SK-N-SH (cell line): Measurements from ENCODE around the gene ZNF296. TPM values are rescaled to one million over a fixed set of nuclear protein-coding genes. Genes with fewer than 3 reads are reported as not detected.

Source experiments
- CTCF ChIA-PET: fragments of 300-600, 350-600 bp; formaldehyde crosslinking; extraction: SDS; loops from one replicate; lab custom pipeline; 2021; lab: Yijun Ruan, JAX
- POLR2A ChIA-PET: fragments of 350-600 bp; sonication (Branson Sonifier 250); formaldehyde crosslinking; extraction: SDS; loops from one replicate; lab custom pipeline; 2020; ENCODE audit warnings: antibody characterized with exemption, inconsistent platforms; lab: Yijun Ruan, JAX
- DNase-seq: peaks from one replicate; pipeline ENCODE4 v3.0.0; 2012
- H2AFZ ChIP-seq: fragments of 200-600 bp; sonication (generic); 2 replicates; pipeline ENCODE4 v1.8.1; 2016; ENCODE audit warnings: antibody characterized with exemption, mild to moderate bottlenecking, low read depth
- H3F3A ChIP-seq: fragments of 200-600 bp; sonication (generic); replicated peaks from 2 replicates; pipeline ENCODE3; 2016; ENCODE audit warnings: antibody characterized with exemption, mild to moderate bottlenecking; ENCODE audit not compliant: insufficient read depth
- H3K27ac ChIP-seq, 2 experiments: fragments of 200-500 bp in 1 of 2; fragments of 200-600 bp in 1 of 2; sonication (Bioruptor generic) in 1 of 2; sonication (generic), shearing (Covaris generic) in 1 of 2; 2 replicates each; pipeline versions ENCODE4 v1.5.1 to v1.6.1; 2014 to 2016; ENCODE audit warnings: low read depth in 2 of 2, inconsistent platforms in 1 of 2, low read length in 1 of 2, mild to moderate bottlenecking in 1 of 2, mixed read lengths in 1 of 2
- H3K27me3 ChIP-seq: fragments of 200-600 bp; sonication (generic), shearing (Covaris generic); 2 replicates; pipeline ENCODE4 v1.6.1; 2016; ENCODE audit warnings: mixed run types; ENCODE audit not compliant: insufficient read depth
- H3K36me3 ChIP-seq, 2 experiments: fragments of 200-500 bp in 1 of 2; fragments of 200-600 bp in 1 of 2; sonication (Bioruptor generic) in 1 of 2; sonication (generic) in 1 of 2; replicated peaks in 1 of 2; 2 replicates each; pipeline versions ENCODE3 to v1.5.1; 2014 to 2016; ENCODE audit warnings: low read length in 1 of 2, mild to moderate bottlenecking in 1 of 2; ENCODE audit not compliant: insufficient read depth in 2 of 2, control insufficient read depth in 1 of 2
- H3K4me1 ChIP-seq, 2 experiments: fragments of 200-500 bp in 1 of 2; fragments of 200-600 bp in 1 of 2; sonication (Bioruptor generic) in 1 of 2; sonication (generic), shearing (Covaris generic) in 1 of 2; 2 replicates each; pipeline versions ENCODE4 v1.5.1 to v1.6.1; 2014 to 2016; ENCODE audit warnings: low read depth in 1 of 2, low read length in 1 of 2, mixed run types in 1 of 2; ENCODE audit not compliant: insufficient read depth in 2 of 2, control insufficient read depth in 1 of 2
- H3K4me2 ChIP-seq: fragments of 200-600 bp; sonication (generic), shearing (Covaris generic); 2 replicates; pipeline ENCODE4 v1.6.1; 2017; ENCODE audit warnings: mixed run types
- H3K4me3 ChIP-seq, 2 experiments: fragments of 200-500 bp in 1 of 2; fragments of 200-600 bp in 1 of 2; sonication (Bioruptor generic) in 1 of 2; sonication (generic), shearing (Covaris generic) in 1 of 2; 2 replicates each; pipeline versions ENCODE4 v1.5.1 to v1.8.1; 2014 to 2016; ENCODE audit warnings: low read depth in 2 of 2, inconsistent platforms in 1 of 2, low read length in 1 of 2, mild to moderate bottlenecking in 1 of 2, mixed read lengths in 1 of 2, moderate library complexity in 1 of 2
- H3K79me2 ChIP-seq: fragments of 200-600 bp; sonication (generic); 2 replicates; pipeline ENCODE4 v1.8.1; 2017; ENCODE audit warnings: mild to moderate bottlenecking; ENCODE audit not compliant: insufficient read depth
- H3K9ac ChIP-seq: fragments of 200-600 bp; sonication (generic); 2 replicates; pipeline ENCODE4 v1.6.1; 2017; ENCODE audit warnings: mixed run types
- H3K9me2 ChIP-seq: fragments of 200-600 bp; sonication (generic); 2 replicates; pipeline ENCODE4 v1.6.1; 2017; ENCODE audit warnings: mixed run types
- H3K9me3 ChIP-seq: fragments of 200-600 bp; sonication (generic); 2 replicates; pipeline ENCODE4 v1.6.1; 2017; ENCODE audit warnings: mixed run types, mild to moderate bottlenecking, moderate library complexity
- H4K20me1 ChIP-seq: fragments of 200-600 bp; sonication (generic); 2 replicates; pipeline ENCODE4 v1.6.1; 2017; ENCODE audit warnings: mild to moderate bottlenecking, mixed run types; ENCODE audit not compliant: insufficient read depth
- CTCF ChIP-seq: fragments of 200-600 bp; sonication (generic); IDR thresholded peaks from 2 replicates; pipeline ENCODE4 v1.6.1; 2017; ENCODE audit warnings: antibody characterized with exemption, mild to moderate bottlenecking, moderate library complexity
- ELF1 ChIP-seq: IDR thresholded peaks from 2 replicates; pipeline ENCODE4 v1.4.0; 2012
- FOSL2 ChIP-seq: IDR thresholded peaks from 2 replicates; pipeline ENCODE4 v1.4.0; 2012; ENCODE audit warnings: low read depth, mild to moderate bottlenecking, moderate library complexity, borderline replicate concordance
- FOXJ3 ChIP-seq: sonication (generic); formaldehyde crosslinking; IDR thresholded peaks from 2 replicates; pipeline ENCODE4 v1.5.1; 2020; ENCODE audit warnings: mild to moderate bottlenecking, missing genetic modification reagents
- GATA2 ChIP-seq: sonication (generic); formaldehyde crosslinking; IDR thresholded peaks from 2 replicates; pipeline ENCODE4 v1.5.0; 2020; ENCODE audit warnings: mild to moderate bottlenecking, missing genetic modification reagents
- IRF3 ChIP-seq: fragments of 150-350 bp; IDR thresholded peaks from 2 replicates; pipeline ENCODE4 v1.6.1; 2016; ENCODE audit warnings: mild to moderate bottlenecking, low read depth, low read length
- JUND ChIP-seq: IDR thresholded peaks from 2 replicates; pipeline ENCODE4 v1.4.0; 2012
- MEF2A ChIP-seq: IDR thresholded peaks from 2 replicates; pipeline ENCODE4 v1.4.0; 2012; ENCODE audit warnings: low read depth, borderline replicate concordance
- MXI1 ChIP-seq: IDR thresholded peaks from 2 replicates; pipeline ENCODE4 v1.6.1; 2012; ENCODE audit warnings: mild to moderate bottlenecking, low read depth, low read length, improper control_type of control experiment
- NRF1 ChIP-seq: IDR thresholded peaks from 2 replicates; pipeline ENCODE4 v1.6.1; 2012; ENCODE audit warnings: low read depth, mild to moderate bottlenecking, low read length
- PBX3 ChIP-seq: IDR thresholded peaks from 2 replicates; pipeline ENCODE4; 2012
- RFX5 ChIP-seq: IDR thresholded peaks from 2 replicates; pipeline ENCODE4 v1.6.1; 2012; ENCODE audit warnings: mild to moderate bottlenecking, improper control_type of control experiment, low read length
- RXRA ChIP-seq: IDR thresholded peaks from 2 replicates; pipeline ENCODE4 v1.4.0; 2012; ENCODE audit warnings: low read depth, mild to moderate bottlenecking, borderline replicate concordance
- SIN3A ChIP-seq: IDR thresholded peaks from 2 replicates; pipeline ENCODE4 v1.6.1; 2012; ENCODE audit warnings: low read depth, mild to moderate bottlenecking, low read length, moderate library complexity, borderline replicate concordance
- SMC3 ChIP-seq: IDR thresholded peaks from 2 replicates; pipeline ENCODE4 v1.6.1; 2012; ENCODE audit warnings: low read depth, low read length, improper control_type of control experiment
- TAF1 ChIP-seq: IDR thresholded peaks from 2 replicates; pipeline ENCODE4 v1.6.1; 2012; ENCODE audit warnings: low read depth, mild to moderate bottlenecking, low read length, moderate library complexity, borderline replicate concordance
- TCF12 ChIP-seq: IDR thresholded peaks from 2 replicates; pipeline ENCODE4 v1.4.0; 2012
- ZBTB33 ChIP-seq: IDR thresholded peaks from 2 replicates; pipeline ENCODE4 v1.4.0; 2012; ENCODE audit warnings: low read depth, borderline replicate concordance
- WGBS: methylation state at CpG from one replicate; pipeline ENCODE4 v1.1.6; 2017; ENCODE audit warnings: low lambda C conversion rate; 5-methylcytosine and 5-hydroxymethylcytosine counted together
- polyA plus RNA-seq, 3 experiments: library from polyadenylated mRNA; depleted of rRNA; stranded (reverse); fragments of >200 nt; gene quantifications; 2 replicates each; pipeline ENCODE4 v1.2.3, GENCODE V29; 2012

ZNF296 gene
- polyA plus RNA-seq, 1 of the 3 experiments (the other 2 are of a cell fraction) = 0.21 TPM

GRCh38 chr19:45123440-45123850 is 47.2 kb upstream of the ZNF296 start:
- no peak for DNase-seq
- no peak overlapping the region for H2AFZ ChIP-seq
- H3K4me1 ChIP-seq = peaks cover 0 to 24% of the 10 kb centered on the region in 2 experiments; a peak in 1 of 4 replicates
- H3K9me2 ChIP-seq = no peaks in the 10 kb centered on the region
- no peaks in the 10 kb centered on the region for H3K9me3 ChIP-seq
- H3K79me2 ChIP-seq = peaks cover 79% of the 10 kb centered on the region
- no peaks in the 10 kb centered on the region for H3K27me3 ChIP-seq
- no peak overlapping the region for H3K4me2 ChIP-seq
- ChIA-PET CTCF (interaction anchor here (1.0 to 1.1 kb wide), 2 partner anchors 15 to 29 kb away, joined by 3 to 4 read pairs; no protein-coding TSS in a partner anchor), POLR2A (no interaction called here)
- H4K20me1 ChIP-seq = peaks cover 83% of the 10 kb centered on the region
- no peaks in the 10 kb centered on the region for H3F3A ChIP-seq
- no peak overlapping the region for H3K9ac ChIP-seq
- TF ChIP-seq GATA2 (CRISPR knock-in tag) (no peak), TCF12 (no peak), CTCF (no peak), MXI1 (no peak), JUND (no peak), MEF2A (no peak), PBX3 (no peak), FOXJ3 (CRISPR knock-in tag) (no peak), SIN3A (no peak), NRF1 (no peak), SMC3 (no peak), RFX5 (no peak)
- H3K27ac ChIP-seq = no peak overlapping the region; a peak in 1 of 4 replicates
- no peaks in the 10 kb centered on the region for H3K36me3 ChIP-seq
- H3K4me3 ChIP-seq = no peak overlapping the region
- 87% methylated on average over 9 of the region's 9 CpGs for WGBS

GRCh38 chr19:45122832-45123231 is 46.6 kb upstream of the ZNF296 start:
- CTCF ChIA-PET = interaction anchor here (0.6 to 1.3 kb wide), 3 partner anchors 29 to 78 kb away, joined by 3 to 4 read pairs (median 3); no protein-coding TSS in a partner anchor
- peaks cover 84% of the 10 kb centered on the region for H4K20me1 ChIP-seq
- no peaks in the 10 kb centered on the region for H3K9me2 ChIP-seq
- no peak for TF ChIP-seq MXI1
- no peak for TF ChIP-seq FOSL2
- no peak for TF ChIP-seq SIN3A
- no peak for TF ChIP-seq ZBTB33
- TF ChIP-seq MEF2A = no peak
- no peak for TF ChIP-seq PBX3
- no peak for TF ChIP-seq TAF1
- no peak for TF ChIP-seq CTCF
- TF ChIP-seq ELF1 = no peak
- no peak for TF ChIP-seq RXRA
- no peak for TF ChIP-seq IRF3

More at GRCh38 chr19:45122832-45123231, 46.6 kb upstream of the ZNF296 start:
- Histone ChIP-seq H3K4me2 (no peak overlapping the region), H2AFZ (no peak overlapping the region), H3K4me1 (peaks cover 0 to 24% of the 10 kb centered on the region in 2 experiments; a peak in 1 of 4 replicates), H3K36me3 (no peaks in the 10 kb centered on the region), H3K9ac (no peak overlapping the region), H3K79me2 (peaks cover 78% of the 10 kb centered on the region), H3K9me3 (no peaks in the 10 kb centered on the region), H3F3A (no peaks in the 10 kb centered on the region), H3K4me3 (no peak overlapping the region), H3K27ac (no peak overlapping the region; a peak in 1 of 4 replicates), H3K27me3 (no peaks in the 10 kb centered on the region)
- POLR2A ChIA-PET = no interaction called here
- no peak for DNase-seq
- WGBS = 92% methylated on average over 6 of the region's 6 CpGs
